HG02571 (cell line): ENCODE data around the gene PLA2G4E.
A peak's percentile ranks its signal among the peaks of the same experiment; 100 is the strongest.

ENCODE experiments used
- ATAC-seq: cut with Tn5 transposase; IDR thresholded peaks from one replicate; pipeline ENCODE4 v1.9.1; 2021; ENCODE audit warnings: mild to moderate bottlenecking, moderate library complexity; ENCODE audit not compliant: unreplicated experiment

PLA2G4E gene

GRCh38 chr15:42021593-42021992 is 751 bp upstream of the PLA2G4E start:
- no peak for ATAC-seq

- no peak for ATAC-seq
Observed at GRCh38 chr15:42018306-42019224, 2.3 kb downstream of the PLA2G4E start.

GRCh38 chr15:42016971-42017370 is 3.9 kb downstream of the PLA2G4E start:
- ATAC-seq = no peak

GRCh38 chr15:42014406-42014805 is 6.4 kb downstream of the PLA2G4E start:
- no peak for ATAC-seq

GRCh38 chr15:42012928-42013482 is 7.8 kb downstream of the PLA2G4E start:
- no peak for ATAC-seq

- no peak for ATAC-seq
Observed at GRCh38 chr15:42012241-42012640, 8.6 kb downstream of the PLA2G4E start.

- no peak for ATAC-seq
Observed at GRCh38 chr15:42011074-42011473, 9.8 kb downstream of the PLA2G4E start.

GRCh38 chr15:42010434-42010833 is 10.4 kb downstream of the PLA2G4E start:
- peak; percentile 56 for ATAC-seq

- ATAC-seq = no peak
Observed at GRCh38 chr15:42009474-42009873, 11.4 kb downstream of the PLA2G4E start.

- ATAC-seq = no peak
Observed at GRCh38 chr15:42009022-42009421, 11.8 kb downstream of the PLA2G4E start.

- no peak for ATAC-seq
Observed at GRCh38 chr15:42007386-42007785, 13.5 kb downstream of the PLA2G4E start.

GRCh38 chr15:42002333-42002732 is 18.5 kb downstream of the PLA2G4E start:
- ATAC-seq = no peak

- ATAC-seq = no peak
Observed at GRCh38 chr15:42001236-42001635, 19.6 kb downstream of the PLA2G4E start.

GRCh38 chr15:41999290-42000285 is 21.3 kb downstream of the PLA2G4E start:
- ATAC-seq = no peak

GRCh38 chr15:41997845-41998244 is 23.0 kb downstream of the PLA2G4E start:
- no peak for ATAC-seq

GRCh38 chr15:41996921-41997592 is 23.8 kb downstream of the PLA2G4E start:
- ATAC-seq = no peak

- no peak for ATAC-seq
Observed at GRCh38 chr15:41996376-41996775, 24.5 kb downstream of the PLA2G4E start.

- ATAC-seq = no peak
Observed at GRCh38 chr15:41995476-41995855, 25.4 kb downstream of the PLA2G4E start.

GRCh38 chr15:41994772-41995475 is 25.9 kb downstream of the PLA2G4E start:
- no peak for ATAC-seq

GRCh38 chr15:41994171-41994650 is 26.6 kb downstream of the PLA2G4E start:
- no peak for ATAC-seq
